ENCODE results near the gene DNAJB2.

GRCh38 chr2:219247678-219248642, 31.2 kb upstream of the DNAJB2 start:
- no peak for TF ChIP-seq CTCF (IDR thresholded peaks at IDR 0.05)
- no peak for TF ChIP-seq POLR2A (IDR thresholded peaks at IDR 0.05)
- TF ChIP-seq EP300 (IDR thresholded peaks at IDR 0.05) = no peak

Data from gastroesophageal sphincter (tissue), 3 donors.